IPS DF 4.7 (cell line): ENCODE data around the gene RNF150.

Experiments used
- DNase-seq: peaks from one replicate; pipeline ENCODE4 v3.0.0-alpha.2; 2013; ENCODE audit warnings: low spot score; ENCODE audit errors: extremely low read depth

Gene RNF150

GRCh38 chr4:141132072-141132708, 1.1 kb downstream of the RNF150 start:
- DNase-seq = no peak

- no peak for DNase-seq
Observed at GRCh38 chr4:141131723-141132071, 1.6 kb downstream of the RNF150 start.

DNA sequence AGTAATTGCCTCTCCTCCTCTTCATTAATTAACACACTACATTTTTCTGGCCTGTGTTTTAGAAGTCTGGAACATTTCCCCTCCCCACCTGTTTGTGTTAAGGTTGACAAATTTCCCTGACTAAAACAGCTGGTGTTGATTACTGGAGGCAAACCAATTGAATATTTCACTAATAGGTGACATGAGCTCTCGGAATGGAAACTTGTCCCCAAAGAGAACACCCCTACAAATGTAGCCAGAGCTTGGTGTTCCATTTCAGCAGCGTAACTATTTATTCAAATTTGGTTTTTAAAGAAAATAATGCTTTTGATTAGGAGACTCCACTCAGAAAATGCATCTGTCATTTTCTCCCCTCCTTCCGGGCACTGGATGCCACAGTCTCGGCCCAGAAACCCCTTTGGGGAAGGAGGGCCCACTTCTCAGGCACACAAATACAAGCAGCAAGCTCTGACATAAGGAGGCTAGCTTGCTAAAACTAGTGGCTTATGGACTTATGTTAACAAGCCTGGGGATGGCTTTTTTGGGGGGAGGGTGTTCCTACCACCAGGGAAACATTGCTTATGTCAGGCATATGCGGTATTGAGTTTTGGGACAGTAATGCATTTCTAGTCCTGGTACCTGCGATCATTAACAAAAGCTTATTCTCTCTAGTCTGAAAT, 2.2 kb downstream of the RNF150 start:
- DNase-seq = no peak

DNA sequence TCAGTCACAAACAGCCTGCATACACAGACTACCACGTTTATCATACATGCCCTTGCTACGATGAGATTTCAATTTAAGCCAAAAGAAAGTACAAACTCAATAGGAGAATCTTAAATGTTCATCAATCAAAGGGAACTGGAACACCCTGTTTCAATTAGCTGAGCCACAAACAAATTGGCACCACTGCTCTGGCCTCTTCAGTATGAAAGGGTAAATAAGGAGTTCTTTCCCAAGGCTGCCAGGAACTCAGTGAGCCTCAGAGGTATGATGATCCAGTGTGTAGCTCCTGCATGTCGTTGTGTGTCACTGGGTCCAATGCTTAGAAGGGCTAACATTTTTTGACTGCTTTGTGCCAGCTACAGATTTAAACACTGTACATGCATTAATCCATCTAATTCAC, 5.4 kb downstream of the RNF150 start:
- no peak for DNase-seq

- DNase-seq = no peak
Observed at GRCh38 chr4:141126769-141127168, 6.5 kb downstream of the RNF150 start.

GRCh38 chr4:141124224-141124623, 9.0 kb downstream of the RNF150 start:
- no peak for DNase-seq

- DNase-seq = no peak
Observed at GRCh38 chr4:141121768-141122454, 11.4 kb downstream of the RNF150 start.

DNA sequence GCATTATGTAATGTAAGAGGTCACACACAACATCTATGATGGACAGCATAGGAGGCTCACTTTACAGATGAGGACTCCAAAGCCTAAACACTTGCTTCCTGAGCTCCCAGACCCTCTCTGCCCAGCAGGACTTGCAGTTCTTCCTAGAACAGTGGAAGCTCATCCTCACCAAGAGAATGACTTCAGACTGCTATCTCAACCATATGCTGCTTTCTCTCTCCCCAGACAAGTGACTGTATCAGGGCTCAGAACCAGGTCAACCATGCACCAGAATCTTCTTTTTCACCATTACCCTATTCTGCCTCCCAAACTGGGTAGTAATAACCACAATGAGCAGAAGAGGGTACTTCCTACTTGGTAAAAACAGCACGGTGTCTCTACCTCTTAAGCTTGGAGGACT, 12.2 kb downstream of the RNF150 start:
- DNase-seq = no peak

GRCh38 chr4:141120036-141120593, 13.2 kb downstream of the RNF150 start:
- DNase-seq = no peak

- DNase-seq = no peak
Observed at GRCh38 chr4:141119071-141119470, 14.2 kb downstream of the RNF150 start.

DNA sequence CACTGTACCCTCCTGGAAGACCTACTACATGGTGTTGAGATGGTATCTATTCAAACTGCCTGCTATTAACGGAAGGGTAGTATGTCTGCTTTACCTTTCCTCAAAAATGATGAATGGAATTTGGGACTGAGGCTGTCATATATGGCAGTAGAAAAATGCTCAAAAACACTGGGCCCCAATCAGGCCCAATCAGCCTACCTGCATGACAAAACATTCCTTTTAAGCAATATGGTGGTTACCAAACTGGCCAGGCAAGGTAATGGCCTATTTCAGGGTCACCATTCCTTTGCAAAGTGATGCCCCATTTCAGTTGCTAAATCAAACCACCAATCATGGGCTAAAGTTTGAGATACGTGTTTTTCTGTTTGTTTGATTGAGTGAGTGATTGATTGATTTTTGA, 14.9 kb downstream of the RNF150 start:
- DNase-seq = no peak

- DNase-seq = no peak
Observed at GRCh38 chr4:141117935-141118334, 15.3 kb downstream of the RNF150 start.

DNA sequence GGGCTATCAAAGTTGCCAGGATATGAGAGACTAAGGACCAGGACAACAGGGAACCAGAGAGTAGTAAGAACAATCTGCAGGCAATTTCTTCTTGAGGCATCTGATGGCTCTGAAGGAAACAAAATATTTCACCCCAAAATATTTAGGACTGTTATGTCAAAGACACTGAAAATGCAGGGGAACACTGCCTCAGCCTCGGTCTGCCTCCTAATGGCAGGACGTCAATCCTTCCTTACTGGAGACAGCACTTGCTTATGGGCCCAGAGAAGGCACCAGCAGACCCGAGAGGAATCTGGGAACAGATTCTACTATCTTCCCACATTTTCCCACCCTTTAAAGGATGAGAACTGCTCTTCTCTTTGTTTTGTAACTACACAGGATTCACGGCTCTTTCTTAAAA, 23.3 kb downstream of the RNF150 start:
- DNase-seq = no peak

DNA sequence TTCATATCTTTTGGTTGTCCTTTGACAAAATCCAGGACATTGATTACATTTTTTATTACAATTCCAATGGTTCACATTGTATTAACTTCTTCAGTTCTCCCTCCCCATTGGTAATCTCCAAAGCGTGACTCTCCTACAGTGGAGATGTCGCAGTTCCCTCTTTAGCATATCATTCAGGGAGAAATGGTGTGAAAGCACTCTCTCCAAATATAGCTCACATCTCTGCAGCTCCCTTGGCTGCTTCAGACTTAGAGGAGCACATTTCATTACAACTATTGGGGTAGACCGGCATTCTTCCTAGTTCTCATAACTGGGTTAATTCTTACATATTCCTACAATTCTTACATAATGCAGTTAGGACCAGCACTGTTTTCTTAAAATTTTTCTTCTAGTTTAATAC, 25.3 kb downstream of the RNF150 start:
- DNase-seq = no peak

- no peak for DNase-seq
Observed at GRCh38 chr4:141102367-141102766, 30.9 kb downstream of the RNF150 start.

DNA sequence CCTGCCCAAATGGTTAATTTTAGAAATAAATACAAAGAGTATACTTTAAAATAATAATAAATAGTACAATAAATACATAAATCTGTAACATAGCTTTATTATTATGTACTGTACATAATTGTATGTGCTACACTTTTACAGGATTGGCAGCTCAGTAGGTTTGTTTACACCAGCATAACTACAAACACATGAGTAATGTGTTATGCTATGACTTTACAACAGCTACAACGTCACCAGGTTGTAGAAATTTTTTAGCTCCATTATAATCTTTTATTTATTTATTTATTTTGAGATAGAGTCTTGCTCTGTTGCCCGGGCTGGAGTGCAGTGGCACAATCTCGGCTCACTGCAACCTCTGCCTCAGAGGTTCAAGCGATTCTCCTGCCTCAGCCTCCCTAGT, 31.8 kb downstream of the RNF150 start:
- no peak for DNase-seq

DNA sequence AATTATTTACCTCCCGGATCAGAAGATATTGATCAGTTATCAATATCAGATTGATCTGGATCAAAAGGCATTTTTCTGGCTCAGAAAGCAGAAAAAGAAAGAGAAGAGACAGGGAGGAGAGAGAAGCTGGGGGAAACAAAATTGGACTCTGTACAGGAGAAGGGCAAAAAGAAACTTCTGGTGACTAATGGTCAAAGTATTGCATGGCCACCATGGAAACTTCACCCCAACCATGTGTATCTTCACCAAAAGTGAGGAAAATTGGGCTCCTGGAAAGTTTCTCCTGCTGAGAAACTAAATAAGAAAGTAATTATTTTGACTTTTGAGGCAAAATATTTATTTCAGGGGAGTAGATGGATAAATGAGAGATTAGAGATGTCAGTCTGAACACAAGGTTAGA, 33.9 kb downstream of the RNF150 start:
- DNase-seq = no peak

GRCh38 chr4:141098163-141098562, 35.1 kb downstream of the RNF150 start:
- DNase-seq = no peak

- DNase-seq = no peak
Observed at GRCh38 chr4:141090473-141090872, 42.8 kb downstream of the RNF150 start.

- no peak for DNase-seq
Observed at GRCh38 chr4:141081921-141082395, 51.3 kb downstream of the RNF150 start.

DNA sequence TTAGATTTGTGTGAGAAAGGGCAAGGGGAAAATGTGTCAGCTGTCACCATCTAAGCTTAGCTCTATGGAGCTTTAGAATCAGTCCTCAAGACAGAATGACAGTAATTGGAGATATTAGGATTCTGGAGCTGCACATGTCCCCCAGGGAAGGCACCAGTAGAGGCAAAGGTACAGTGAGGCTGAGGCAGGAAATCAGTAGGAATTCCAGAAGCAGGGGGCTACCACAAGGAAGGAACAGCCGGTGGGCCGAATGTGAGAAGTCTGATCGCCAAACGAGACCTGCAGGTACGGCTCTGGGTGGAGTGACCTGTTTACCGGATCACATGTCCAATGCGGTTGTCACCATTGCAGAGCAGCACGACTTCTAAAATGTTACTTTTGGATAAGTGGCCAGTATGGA, 52.6 kb downstream of the RNF150 start:
- DNase-seq = no peak

DNA sequence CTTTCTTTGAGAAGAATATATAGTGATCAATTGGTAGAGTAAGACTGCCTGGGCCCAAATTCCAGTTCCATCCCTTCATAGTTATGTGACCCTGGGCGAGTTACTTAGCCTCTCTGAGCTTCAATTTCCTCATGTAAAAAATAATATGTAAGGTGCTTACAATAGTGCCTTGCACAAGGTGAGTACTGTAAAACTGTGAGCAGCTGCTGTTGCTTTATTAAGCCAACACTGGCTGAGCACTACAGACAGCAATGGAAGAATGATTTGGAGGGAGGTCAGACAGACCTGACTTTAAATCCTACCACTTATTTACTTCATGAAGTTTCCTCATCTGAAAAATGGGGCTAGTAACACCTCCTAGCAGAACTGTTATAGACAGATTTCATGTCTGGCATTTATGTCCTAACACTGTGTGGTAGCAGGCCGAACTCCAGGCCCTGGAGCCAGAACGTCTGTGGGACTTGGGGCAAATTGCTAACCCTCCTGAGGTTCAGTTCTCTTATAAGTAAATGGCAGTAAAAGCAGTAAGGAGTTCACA, 53.8 kb downstream of the RNF150 start:
- no peak for DNase-seq
